ENCODE results near the gene ZBTB40. TPM values are rescaled to one million over a fixed set of nuclear protein-coding genes. Genes with fewer than 3 reads are reported as not detected.

Gene ZBTB40
- total and polyA plus RNA-seq, 2 experiments from 2014 or later, result 7.3 to 18.1 TPM

- Histone ChIP-seq H3K36me3 (replicated peaks; ENCODE audit: insufficient read depth, low read depth) (no peaks in the 10 kb centered on the region), H3K79me2 (no peaks in the 10 kb centered on the region), H3K27ac (no peak overlapping the region), H3K9me2 (replicated peaks; ENCODE audit: insufficient read depth) (no peaks in the 10 kb centered on the region), H2AFZ (no peak overlapping the region), H3K4me1 (ENCODE audit: insufficient read depth) (peaks cover 24% of the 10 kb centered on the region), H3K4me2 (no peak overlapping the region), H4K20me1 (ENCODE audit: insufficient read depth, poor library complexity, severe bottlenecking) (no peaks in the 10 kb centered on the region), H3K9me3 (ENCODE audit: low read depth) (no peaks in the 10 kb centered on the region), H3K4me3 (no peak overlapping the region), H3K27me3 (no peaks in the 10 kb centered on the region)
- TF ChIP-seq EZH2phosphoT487 (IDR thresholded peaks at IDR 0.05; ENCODE audit: low read depth, severe bottlenecking, unreplicated experiment) (no peak), CTCF (IDR thresholded peaks at IDR 0.05; ENCODE audit: poor library complexity) (no peak)
- 91% methylated on average over 12 of the region's 12 CpGs for WGBS (ENCODE audit: low lambda C conversion rate, missing lambda C conversion rate)
- no peak for DNase-seq (ENCODE audit: low spot score)
These were observed 34.2 kb upstream of the ZBTB40 start for GRCh38 chr1:22417466-22417865.

DNA sequence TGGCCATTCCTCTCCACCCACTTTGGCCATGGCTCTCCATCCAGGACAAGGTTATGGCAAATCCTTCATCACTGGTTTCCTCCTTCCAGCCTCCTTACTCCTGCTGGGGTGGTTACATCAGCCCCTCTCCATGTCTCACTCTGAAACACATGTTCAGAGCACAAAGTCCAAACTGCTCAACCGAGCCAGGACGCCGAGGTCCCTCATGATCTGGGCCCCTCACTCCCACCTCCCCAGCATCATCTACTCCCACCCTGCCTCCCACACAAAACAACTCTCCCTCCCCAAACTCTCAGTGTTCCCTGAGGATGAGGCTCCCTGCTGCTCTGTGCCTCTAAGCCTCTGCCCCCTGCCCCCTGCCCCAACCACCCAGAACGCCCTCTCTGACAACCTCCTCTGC is 33.3 kb upstream of the ZBTB40 start:
- TF ChIP-seq CTCF (IDR thresholded peaks at IDR 0.05; ENCODE audit: poor library complexity), result no peak
- no peak for TF ChIP-seq EZH2phosphoT487 (IDR thresholded peaks at IDR 0.05; ENCODE audit: low read depth, severe bottlenecking, unreplicated experiment)
- no peak for TF ChIP-seq EZH2 (IDR thresholded peaks at IDR 0.05; ENCODE audit: borderline replicate concordance)
- DNase-seq (ENCODE audit: low spot score), result no peak
- no peak overlapping the region for H3K4me2 ChIP-seq
- H3K9me2 ChIP-seq (replicated peaks; ENCODE audit: insufficient read depth), result no peaks in the 10 kb centered on the region
- H3K27me3 ChIP-seq, result no peaks in the 10 kb centered on the region
- no peaks in the 10 kb centered on the region for H3K79me2 ChIP-seq
- no peak overlapping the region for H3K4me3 ChIP-seq
- no peak overlapping the region for H2AFZ ChIP-seq
- 63% methylated on average over 4 of the region's 4 CpGs for WGBS (ENCODE audit: low lambda C conversion rate, missing lambda C conversion rate)
- no peaks in the 10 kb centered on the region for H3K36me3 ChIP-seq (replicated peaks; ENCODE audit: insufficient read depth, low read depth)
- no peak overlapping the region for H3K27ac ChIP-seq
- H3K4me1 ChIP-seq (ENCODE audit: insufficient read depth), result peaks cover 18% of the 10 kb centered on the region
- no peaks in the 10 kb centered on the region for H3K9me3 ChIP-seq (ENCODE audit: low read depth)
- no peaks in the 10 kb centered on the region for H4K20me1 ChIP-seq (ENCODE audit: insufficient read depth, poor library complexity, severe bottlenecking)

- Histone ChIP-seq H3K4me1 (ENCODE audit: insufficient read depth) (peaks cover 12% of the 10 kb centered on the region), H3K9me3 (ENCODE audit: low read depth) (no peaks in the 10 kb centered on the region), H3K36me3 (replicated peaks; ENCODE audit: insufficient read depth, low read depth) (no peaks in the 10 kb centered on the region), H3K4me3 (no peak overlapping the region), H3K79me2 (no peaks in the 10 kb centered on the region), H3K27ac (no peak overlapping the region), H3K9me2 (replicated peaks; ENCODE audit: insufficient read depth) (no peaks in the 10 kb centered on the region), H2AFZ (no peak overlapping the region), H3K27me3 (no peaks in the 10 kb centered on the region), H3K4me2 (no peak overlapping the region), H4K20me1 (ENCODE audit: insufficient read depth, poor library complexity, severe bottlenecking) (no peaks in the 10 kb centered on the region)
- DNase-seq (ENCODE audit: low spot score), result no peak
- no peak for TF ChIP-seq CTCF (IDR thresholded peaks at IDR 0.05; ENCODE audit: poor library complexity)
- no peak for TF ChIP-seq EZH2 (IDR thresholded peaks at IDR 0.05; ENCODE audit: borderline replicate concordance)
- no peak for TF ChIP-seq EZH2phosphoT487 (IDR thresholded peaks at IDR 0.05; ENCODE audit: low read depth, severe bottlenecking, unreplicated experiment)
- WGBS (ENCODE audit: low lambda C conversion rate, missing lambda C conversion rate), result 7% methylated on average over 2 of the region's 2 CpGs
These were observed 32.7 kb upstream of the ZBTB40 start for GRCh38 chr1:22418933-22419382.

Data from hepatocyte (in vitro differentiated cells).